ENCODE data around the gene CALY. TPM values are rescaled to one million over a fixed set of nuclear protein-coding genes. Genes with fewer than 3 reads are reported as not detected.
A peak's percentile ranks its signal among the peaks of the same experiment; 100 is the strongest.

CALY gene
- total and polyA plus RNA-seq, 8 donors: 0.22 to 0.55 (median 0.27) TPM; not detected in 5

DNA sequence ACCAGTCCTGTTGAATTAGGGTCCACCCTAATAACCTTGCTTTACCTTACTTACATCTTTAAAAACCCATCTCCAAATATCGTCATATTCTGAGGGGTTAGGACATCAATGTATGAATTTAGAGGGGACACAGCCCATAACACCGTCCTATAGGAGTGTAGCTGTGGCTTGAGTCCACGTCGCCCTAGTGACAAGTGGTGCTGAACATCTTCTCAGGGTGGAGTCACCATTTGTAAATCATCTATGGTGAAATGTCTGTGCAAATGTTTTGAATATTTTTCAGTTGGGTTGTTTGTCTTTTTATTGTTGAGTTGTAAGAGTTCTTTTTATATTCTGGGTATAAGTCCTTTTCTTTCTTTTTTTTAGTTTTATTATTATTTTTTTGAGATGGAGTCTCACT is 5.3 kb upstream of the CALY start:
- H3K36me3 ChIP-seq: no peaks in the 10 kb centered on the region
- DNase-seq (peak in 1 of 4 donors; percentile 6), ATAC-seq (no peak)
- TF ChIP-seq CTCF (IDR thresholded peaks at IDR 0.05): no peak
- H3K4me1 ChIP-seq: no peaks in the 10 kb centered on the region
- H3K27ac ChIP-seq: no peak overlapping the region
- intact Hi-C loops (cut with DNase I): no loop called here
- H3K9me3 ChIP-seq: no peaks in the 10 kb centered on the region
- H3K4me3 ChIP-seq: no peak overlapping the region
- H3K27me3 ChIP-seq: peaks cover 5 to 84% of the 10 kb centered on the region in 2 donors

DNA sequence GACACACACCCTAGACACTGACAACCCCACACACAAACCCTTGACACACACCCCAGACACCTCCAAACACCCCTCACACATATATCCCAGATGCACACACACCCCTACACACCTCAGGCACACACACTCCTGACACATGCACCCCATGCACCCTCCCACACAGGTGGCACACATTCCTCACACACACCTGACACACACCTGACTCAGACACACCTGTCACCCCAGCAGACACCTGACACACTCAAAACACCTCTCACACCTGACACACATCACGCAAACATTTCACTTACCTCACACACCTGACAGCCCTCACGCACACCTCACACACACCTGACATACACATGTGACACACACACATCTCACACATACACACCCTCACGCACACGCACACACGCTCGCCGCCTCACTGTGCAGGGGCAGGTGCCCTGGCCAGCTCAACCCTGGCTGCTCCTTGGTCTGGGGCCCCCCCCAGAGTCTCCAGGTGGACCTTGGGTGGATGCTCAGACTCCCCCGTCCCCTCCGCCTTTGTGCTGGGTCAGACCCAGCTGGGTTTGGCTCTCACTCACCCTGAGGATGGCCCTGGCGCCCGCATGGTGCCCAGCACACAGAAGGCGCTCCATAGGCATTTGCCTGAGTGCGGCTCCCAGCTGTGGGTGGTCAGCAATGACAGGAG is 3.1 kb upstream of the CALY start:
- Histone ChIP-seq H3K4me1 (peaks cover 10 to 21% of the 10 kb centered on the region in 2 donors), H3K36me3 (no peaks in the 10 kb centered on the region), H3K4me3 (no peak overlapping the region), H3K27me3 (peaks cover 22 to 84% of the 10 kb centered on the region in 2 donors), H3K27ac (no peak overlapping the region), H3K9me3 (no peaks in the 10 kb centered on the region)
- intact Hi-C loops (cut with DNase I): no loop called here
- DNase-seq: peak in 1 of 4 donors; percentile 65
- no peak for TF ChIP-seq CTCF (IDR thresholded peaks at IDR 0.05)
- ATAC-seq: no peak

- DNase-seq (peak in 1 of 4 donors; percentile 7), ATAC-seq (no peak)
- H3K27me3 ChIP-seq: peaks cover 25 to 75% of the 10 kb centered on the region in 2 donors
- no peak for TF ChIP-seq CTCF (IDR thresholded peaks at IDR 0.05)
- no peak overlapping the region for H3K27ac ChIP-seq
- H3K4me3 ChIP-seq: no peak overlapping the region
- H3K4me1 ChIP-seq: peaks cover 10 to 22% of the 10 kb centered on the region in 2 donors
- intact Hi-C loops (cut with DNase I): no loop called here
- no peaks in the 10 kb centered on the region for H3K9me3 ChIP-seq
- H3K36me3 ChIP-seq: no peaks in the 10 kb centered on the region
These were observed 1.7 kb upstream of the CALY start for GRCh38 chr10:133338080-133339071.

- Histone ChIP-seq H3K9me3 (no peaks in the 10 kb centered on the region), H3K36me3 (no peaks in the 10 kb centered on the region), H3K27me3 (peaks cover 25 to 72% of the 10 kb centered on the region in 2 donors), H3K4me3 (no peak overlapping the region), H3K27ac (no peak overlapping the region), H3K4me1 (peaks cover 10 to 22% of the 10 kb centered on the region in 2 donors)
- intact Hi-C loops (cut with DNase I): no loop called here
- no peak for TF ChIP-seq CTCF (IDR thresholded peaks at IDR 0.05)
- no peak for ATAC-seq
- peak in 1 of 4 donors; percentile 28 for DNase-seq
These were observed 652 bp upstream of the CALY start for GRCh38 chr10:133337370-133337725.

- Histone ChIP-seq H3K36me3 (no peaks in the 10 kb centered on the region), H3K9me3 (no peaks in the 10 kb centered on the region), H3K4me1 (peaks cover 10 to 22% of the 10 kb centered on the region in 2 donors), H3K27me3 (peaks cover 32 to 72% of the 10 kb centered on the region in 2 donors), H3K27ac (no peak overlapping the region), H3K4me3 (peak overlapping the region in 1 of 2 donors; percentile 28)
- intact Hi-C loops (cut with DNase I): no loop called here
- no peak for ATAC-seq
- DNase-seq: peak in 1 of 4 donors; percentile 70
- TF ChIP-seq CTCF (IDR thresholded peaks at IDR 0.05): no peak
These were observed 549 bp downstream of the CALY start for GRCh38 chr10:133336118-133336576.

All from left lung (tissue), 10 donors.